Stimulated activated CD8-positive, alpha-beta memory T cell treated with anti-CD3 and anti-CD28 coated beads, Interleukin-7, amount 100 ng/mL, for 4 hours (primary cell): Measurements from ENCODE around the gene TAPT1.
"Not testable (repeated sequence)": the region's sequence is repeated elsewhere in the genome, so short reads cannot be mapped to it uniquely, and the experiment has no call there.

Experiments
- DNase-seq, 2 donors: peaks; one replicate each; pipeline ENCODE4 v3.0.0-alpha.2; 2020; ENCODE audit warnings: low read depth in 2 of 2

Gene TAPT1

GRCh38 chr4:16225863-16226815, at the start of gene TAPT1:
TAPT1 (minus strand) TSS chr4:16226471; CDS start chr4:16226457, 14 bp downstream.
- DNase-seq = peak; percentile 31 to 74

- no peak for DNase-seq
Measured at GRCh38 chr4:16271411-16271810, 45.1 kb upstream of the TAPT1 start.

GRCh38 chr4:16270454-16271328, 44.4 kb upstream of the TAPT1 start:
- DNase-seq = no peak

- DNase-seq = not testable (repeated sequence)
Measured at GRCh38 chr4:16269742-16270453, 43.6 kb upstream of the TAPT1 start.

- no peak for DNase-seq
Measured at GRCh38 chr4:16269240-16269639, 43.0 kb upstream of the TAPT1 start.

- DNase-seq = no peak
Measured at GRCh38 chr4:16268290-16268689, 42.0 kb upstream of the TAPT1 start.

GRCh38 chr4:16267639-16268038, 41.4 kb upstream of the TAPT1 start:
- no peak for DNase-seq

GRCh38 chr4:16265820-16266219, 39.5 kb upstream of the TAPT1 start:
- no peak for DNase-seq

GRCh38 chr4:16264798-16265197, 38.5 kb upstream of the TAPT1 start:
- no peak for DNase-seq

- DNase-seq = no peak
Measured at GRCh38 chr4:16263056-16263455, 36.8 kb upstream of the TAPT1 start.

- DNase-seq = no peak
Measured at GRCh38 chr4:16262188-16262587, 35.9 kb upstream of the TAPT1 start.

- DNase-seq = no peak
Measured at GRCh38 chr4:16261313-16261878, 35.1 kb upstream of the TAPT1 start.

GRCh38 chr4:16259889-16260246, 33.6 kb upstream of the TAPT1 start:
- DNase-seq = no peak

GRCh38 chr4:16259241-16259888, 33.1 kb upstream of the TAPT1 start:
- DNase-seq = no peak

GRCh38 chr4:16257611-16258010, 31.3 kb upstream of the TAPT1 start:
- DNase-seq = no peak

- DNase-seq = no peak
Measured at GRCh38 chr4:16256343-16256742, 30.1 kb upstream of the TAPT1 start.

GRCh38 chr4:16255730-16256129, 29.5 kb upstream of the TAPT1 start:
- no peak for DNase-seq

GRCh38 chr4:16253127-16253960, 27.1 kb upstream of the TAPT1 start:
- no peak for DNase-seq

GRCh38 chr4:16250661-16251365, 24.5 kb upstream of the TAPT1 start:
- no peak for DNase-seq

GRCh38 chr4:16248605-16249004, 22.3 kb upstream of the TAPT1 start:
- DNase-seq = no peak
